NOMO-1 (cell line): Measurements from ENCODE around the gene KANSL1.
A peak's percentile ranks its signal among the peaks of the same experiment; 100 is the strongest.

Experiments used
- DNase-seq, 2 experiments: peaks; one replicate each; lab custom pipeline; 2025; ENCODE audit not compliant: unreplicated experiment in 2 of 2; lab: John Stamatoyannopoulos, UW

The KANSL1 gene

GRCh38 chr17:46045639-46046038 is 147.6 kb downstream of the KANSL1 start:
- no peak for DNase-seq

- DNase-seq, result no peak
Observed at GRCh38 chr17:46044989-46045388, 148.2 kb downstream of the KANSL1 start.

- DNase-seq, result peak; percentile 32 to 59
Observed at GRCh38 chr17:46044286-46044928, 148.8 kb downstream of the KANSL1 start.

GRCh38 chr17:46043606-46044005 is 149.6 kb downstream of the KANSL1 start:
- no peak for DNase-seq

GRCh38 chr17:46042925-46043324 is 150.3 kb downstream of the KANSL1 start:
- DNase-seq, result no peak

GRCh38 chr17:46042246-46042645 is 151.0 kb downstream of the KANSL1 start:
- DNase-seq, result no peak

- DNase-seq, result no peak
Observed at GRCh38 chr17:46039592-46040186, 153.5 kb downstream of the KANSL1 start.

GRCh38 chr17:46038937-46039336 is 154.3 kb downstream of the KANSL1 start:
- DNase-seq, result no peak

- no peak for DNase-seq
Observed at GRCh38 chr17:46038414-46038813, 154.8 kb downstream of the KANSL1 start.

GRCh38 chr17:46037722-46038255 is 155.4 kb downstream of the KANSL1 start:
- no peak for DNase-seq

GRCh38 chr17:46036491-46036890 is 156.7 kb downstream of the KANSL1 start:
- no peak for DNase-seq

- no peak for DNase-seq
Observed at GRCh38 chr17:46035112-46035818, 158.0 kb downstream of the KANSL1 start.

GRCh38 chr17:46033392-46033791 is 159.8 kb downstream of the KANSL1 start:
- no peak for DNase-seq

- no peak for DNase-seq
Observed at GRCh38 chr17:46032909-46033308, 160.3 kb downstream of the KANSL1 start.

- no peak for DNase-seq
Observed at GRCh38 chr17:46031920-46032319, 161.3 kb downstream of the KANSL1 start.

GRCh38 chr17:46031440-46031839 is 161.8 kb downstream of the KANSL1 start:
- DNase-seq, result no peak

- DNase-seq, result no peak
Observed at GRCh38 chr17:46030752-46031151, 162.5 kb downstream of the KANSL1 start.

- DNase-seq, result no peak
Observed at GRCh38 chr17:46029627-46030026, 163.6 kb downstream of the KANSL1 start.

- no peak for DNase-seq
Observed at GRCh38 chr17:46028981-46029565, 164.2 kb downstream of the KANSL1 start.

- DNase-seq, result no peak
Observed at GRCh38 chr17:46028374-46028773, 164.9 kb downstream of the KANSL1 start.

GRCh38 chr17:46027976-46028325 is 165.3 kb downstream of the KANSL1 start:
- no peak for DNase-seq
